Kidney capillary endothelial cell (primary cell): ENCODE results near the gene XXYLT1.
"Not testable (repeated sequence)": the region's sequence is repeated elsewhere in the genome, so short reads cannot be mapped to it uniquely, and the experiment has no call there.

Source experiments
- DNase-seq: peaks from one replicate; pipeline ENCODE4 v3.0.0-alpha.2; 2018; ENCODE audit warnings: low spot score

Gene XXYLT1

DNA sequence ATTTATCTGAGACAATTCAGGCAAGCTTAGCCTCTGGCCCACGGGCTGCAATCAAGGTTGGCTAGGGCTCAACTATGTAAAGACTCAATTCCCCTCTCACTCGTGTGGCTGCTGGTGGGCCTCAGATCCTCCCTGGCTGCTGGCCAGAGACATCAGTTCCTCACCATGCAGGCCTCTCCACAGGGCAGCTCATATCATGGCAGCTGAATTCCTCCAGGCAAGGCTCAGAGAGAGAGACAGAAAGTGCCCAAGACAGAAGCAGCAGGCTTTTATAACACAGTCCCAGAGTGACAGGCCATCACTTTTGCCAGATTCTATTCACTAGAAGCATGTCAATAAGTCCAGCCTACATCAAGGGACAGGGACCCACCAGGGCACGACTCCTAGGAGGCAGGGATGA is 63.2 kb downstream of the XXYLT1 start:
- DNase-seq, result no peak

DNA sequence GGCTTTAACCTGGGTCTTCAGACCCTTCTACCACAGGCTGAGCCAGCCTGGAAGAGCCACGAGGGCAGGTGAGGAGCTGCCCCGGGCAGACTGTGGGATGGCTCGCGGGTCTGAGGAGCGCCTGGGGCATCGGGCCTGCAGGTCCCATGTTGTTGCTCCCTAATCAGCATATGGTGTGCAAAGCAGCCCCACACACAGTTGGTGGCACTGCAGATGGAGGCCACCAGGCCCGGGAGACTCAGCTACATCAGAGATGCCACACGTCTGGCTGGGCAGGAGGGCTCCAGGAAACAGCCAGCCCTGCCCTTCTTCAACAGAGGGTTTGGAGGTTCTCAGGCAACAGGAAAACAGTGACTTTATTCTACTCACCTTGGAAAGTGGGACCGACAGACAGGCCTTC is 63.9 kb downstream of the XXYLT1 start:
- DNase-seq, result no peak

DNA sequence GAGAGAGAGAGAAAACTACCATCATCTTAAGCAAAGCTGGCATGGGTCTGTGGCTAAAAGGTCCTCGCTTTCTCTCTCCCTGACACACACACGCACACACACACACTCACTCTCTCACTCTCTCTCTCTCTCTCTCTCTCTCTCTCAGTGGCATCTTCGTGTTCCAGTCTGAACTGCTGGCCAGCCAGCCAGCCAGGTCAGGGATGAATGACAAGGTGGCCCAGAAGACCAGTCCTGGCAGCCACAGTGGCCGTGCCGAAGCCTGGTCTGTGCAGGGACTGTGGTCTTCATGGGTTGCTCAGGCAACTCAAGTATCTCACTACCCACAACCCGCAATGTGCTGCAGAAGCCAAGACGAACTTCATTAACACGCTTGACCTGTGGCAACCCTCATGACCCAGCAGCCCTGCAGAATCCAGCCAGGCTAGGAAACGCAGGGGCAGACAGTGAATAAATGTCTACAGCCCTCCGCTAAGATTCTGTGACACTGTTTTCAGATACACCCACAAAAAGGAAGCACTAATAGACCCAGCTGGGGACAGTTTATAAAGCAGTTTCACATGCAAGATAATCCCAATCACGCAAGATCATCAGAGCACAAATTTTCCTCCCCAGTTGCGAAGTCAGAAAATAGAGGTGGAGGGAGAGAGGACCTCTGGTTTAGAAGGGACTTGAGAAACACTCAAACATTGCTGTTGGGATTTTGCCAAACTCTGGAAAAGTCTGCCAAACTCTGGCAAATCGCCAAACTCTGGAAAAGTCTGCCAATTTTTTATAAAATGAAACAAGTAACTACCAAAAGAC is 66.4 kb downstream of the XXYLT1 start:
- DNase-seq, result no peak

- no peak for DNase-seq
Observed at GRCh38 chr3:195203606-195204005, 67.4 kb downstream of the XXYLT1 start.

GRCh38 chr3:195201295-195201694 is 69.7 kb downstream of the XXYLT1 start:
- no peak for DNase-seq

DNA sequence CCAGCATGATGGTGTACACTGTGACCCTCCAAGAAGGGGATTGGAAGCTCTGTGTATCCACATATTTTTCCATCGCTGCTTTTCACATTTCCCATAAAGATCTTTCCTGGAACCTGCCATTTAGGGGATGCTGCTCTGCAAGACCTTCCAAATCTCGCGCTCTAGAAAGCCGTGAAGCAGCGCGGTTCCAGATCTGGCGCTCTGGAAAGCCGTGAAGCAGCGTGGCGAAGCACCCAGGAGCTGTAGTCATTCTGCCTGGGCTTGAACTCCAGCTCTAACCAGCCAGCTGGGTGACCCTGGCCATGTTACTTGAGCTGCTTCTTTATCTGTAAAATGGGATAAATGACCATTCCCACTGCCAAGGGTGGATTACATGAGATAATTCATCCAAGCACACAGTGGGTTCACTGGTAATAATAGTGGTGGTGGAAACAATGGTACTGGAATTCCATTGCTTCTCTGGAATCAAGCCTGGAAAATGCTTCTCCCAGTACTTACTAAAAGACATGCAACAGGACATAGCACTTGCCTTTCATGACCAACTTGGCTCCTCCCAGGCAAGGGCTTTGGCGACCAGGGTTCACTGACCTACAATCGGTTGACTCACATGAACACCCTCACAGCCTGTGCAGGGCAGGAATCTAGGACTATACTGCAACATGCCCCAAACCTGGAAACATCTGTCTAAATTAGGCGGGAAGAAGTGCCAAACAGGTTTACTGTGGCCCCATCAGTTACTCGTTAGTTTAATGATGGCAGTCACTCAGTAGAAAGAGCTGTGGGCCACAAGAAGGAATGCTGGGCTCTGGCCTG is 70.7 kb downstream of the XXYLT1 start:
- no peak for DNase-seq

DNA sequence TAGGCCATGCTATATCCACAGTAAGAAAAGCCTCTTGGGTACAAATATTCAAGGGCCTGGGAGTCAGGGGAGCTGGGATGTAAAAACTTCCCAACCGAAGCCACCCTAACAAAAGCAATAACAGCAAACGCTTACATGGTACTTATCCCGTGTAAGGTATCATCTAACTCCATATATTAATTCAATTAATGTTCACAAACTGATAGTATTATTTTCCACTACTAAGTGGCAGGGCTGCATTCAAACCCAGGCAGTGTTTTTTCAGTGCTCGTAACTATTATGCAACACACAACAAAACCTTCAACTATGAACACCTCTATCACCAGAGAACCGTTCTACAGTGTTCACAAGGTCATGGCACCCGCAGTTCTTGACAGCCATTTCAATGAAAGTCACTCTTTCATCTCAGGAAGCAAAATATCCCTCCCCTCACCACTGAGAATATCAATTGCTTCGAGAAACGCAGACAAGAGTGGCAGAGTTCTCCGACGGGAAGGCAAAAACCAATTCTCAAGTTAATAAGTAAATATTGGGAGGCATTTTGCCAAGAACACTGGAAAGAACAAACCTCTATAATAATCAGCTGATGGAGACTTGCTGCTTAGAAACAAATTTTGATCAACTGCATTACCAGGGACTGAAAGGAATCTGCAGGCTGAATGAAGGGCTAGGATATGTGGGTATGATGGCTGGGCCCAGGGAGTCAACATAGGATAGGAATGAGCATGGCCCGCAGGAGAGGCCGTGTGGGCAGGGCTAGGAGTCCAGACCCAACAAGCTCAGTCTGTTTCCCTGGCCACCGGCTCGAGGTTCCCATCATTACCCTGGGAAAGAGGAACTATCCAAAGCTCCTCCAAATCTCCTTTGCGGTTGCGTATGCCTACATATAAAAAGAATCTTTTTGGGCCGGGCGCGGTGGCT is 72.3 kb downstream of the XXYLT1 start:
- DNase-seq, result no peak

- DNase-seq, result peak; percentile 95
Observed at GRCh38 chr3:195197765-195198425, 73.1 kb downstream of the XXYLT1 start.

DNA sequence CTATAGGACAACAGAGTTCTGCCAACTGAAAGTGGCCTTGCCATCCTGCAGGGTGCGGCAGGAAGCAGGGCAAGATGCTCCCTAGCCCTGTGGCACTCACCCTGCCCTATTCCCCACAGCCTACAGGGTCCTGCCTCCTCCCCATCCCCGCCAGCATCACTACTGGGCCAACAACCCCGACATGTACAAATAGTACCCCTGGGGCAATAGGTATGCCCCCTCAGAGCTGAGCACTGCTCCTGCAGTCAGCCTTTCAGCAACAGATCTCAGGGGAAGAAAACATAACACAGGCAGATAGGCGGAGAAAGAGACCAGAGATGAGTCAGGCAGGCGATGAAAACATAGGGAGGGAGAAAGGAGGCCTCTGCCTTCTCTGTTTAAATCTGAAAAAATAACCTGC is 74.7 kb downstream of the XXYLT1 start:
- DNase-seq, result no peak

DNA sequence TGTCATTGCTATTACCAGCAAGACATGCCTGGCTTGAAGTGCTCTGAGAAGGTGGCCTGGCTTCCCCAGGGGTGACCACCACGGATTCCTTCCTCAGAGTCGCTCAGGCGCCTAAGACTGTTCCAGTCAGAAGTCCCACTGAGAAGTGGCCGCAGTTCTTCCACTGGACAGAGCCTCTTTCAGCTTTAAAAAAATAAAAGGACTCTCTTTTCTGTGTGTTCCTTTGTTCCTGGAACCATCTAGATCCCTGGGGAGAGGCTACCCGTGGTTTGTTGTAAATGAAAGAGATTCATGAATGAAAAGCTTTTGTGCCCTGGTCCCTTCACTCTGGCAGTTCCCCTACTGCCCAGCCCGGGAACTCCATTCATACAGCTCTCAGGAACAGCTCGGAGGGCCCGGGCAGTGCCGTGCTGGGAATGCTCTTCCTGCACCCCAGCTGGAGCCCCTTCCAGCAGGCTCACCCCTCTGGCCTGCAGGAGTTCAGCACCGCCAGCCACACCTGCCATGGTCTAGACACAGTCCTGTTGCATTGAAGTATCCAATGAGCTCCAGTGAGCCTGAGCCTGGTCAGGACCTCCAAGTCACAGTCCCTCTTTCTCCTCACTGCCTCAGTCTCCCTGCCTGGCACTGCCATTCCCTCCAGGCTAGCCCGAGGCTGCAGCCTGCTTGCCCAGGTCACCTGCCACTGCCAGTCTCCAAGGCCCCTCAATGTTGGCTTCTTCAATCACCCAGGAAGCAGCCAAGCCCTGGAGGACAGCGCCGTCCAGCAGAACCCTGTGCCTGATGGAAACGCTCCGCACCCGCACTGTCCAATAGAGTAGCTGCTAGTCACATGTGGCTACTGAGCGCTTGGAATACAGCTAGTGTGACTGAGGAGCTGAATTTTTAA is 75.4 kb downstream of the XXYLT1 start:
- DNase-seq, result no peak

DNA sequence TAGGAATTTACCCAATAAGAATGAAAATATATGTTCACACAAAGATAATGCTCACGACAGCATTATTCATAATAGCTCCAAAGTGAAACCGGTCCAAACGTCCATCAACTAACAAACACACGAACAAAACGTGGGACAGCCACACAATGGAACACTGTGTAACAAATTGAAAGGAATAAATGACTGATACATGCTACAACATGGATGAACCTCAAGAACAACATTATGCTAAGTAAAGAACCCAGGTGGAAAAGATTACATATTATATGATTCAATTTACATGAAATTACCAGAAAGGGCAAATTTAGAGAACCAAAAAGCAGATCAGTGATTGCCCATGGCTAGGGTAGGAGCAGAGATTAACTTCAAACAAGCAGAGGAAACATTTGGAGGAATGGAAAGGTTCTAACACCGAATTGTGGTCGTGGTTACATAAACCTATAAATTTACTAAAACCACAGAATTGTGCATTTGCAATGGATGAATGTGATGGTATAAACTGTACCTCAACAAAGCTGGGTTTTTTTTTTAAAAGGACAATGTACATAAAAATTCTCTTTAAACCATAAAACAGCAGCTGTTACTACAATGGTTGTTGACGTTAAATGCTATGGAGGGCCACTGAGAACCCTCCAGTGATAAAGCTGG is 76.3 kb downstream of the XXYLT1 start:
- no peak for DNase-seq

DNA sequence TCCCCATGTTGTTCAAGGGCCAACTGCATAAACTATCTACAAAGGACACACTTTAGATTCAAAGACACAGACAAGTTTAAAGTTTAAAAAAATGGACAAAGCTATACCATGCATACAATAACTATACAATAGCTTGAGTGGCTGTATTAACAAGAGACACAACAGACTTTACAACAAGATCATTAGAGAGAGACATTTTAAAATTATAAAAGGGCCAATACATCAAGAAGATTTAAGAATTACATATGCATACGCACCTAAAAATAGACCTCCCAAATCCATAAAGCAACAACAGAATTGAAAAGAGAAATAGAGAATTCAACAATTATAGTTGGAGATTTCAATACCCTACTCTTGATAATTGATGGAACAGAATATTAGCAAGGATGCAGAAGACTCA is 79.4 kb downstream of the XXYLT1 start:
- no peak for DNase-seq

DNA sequence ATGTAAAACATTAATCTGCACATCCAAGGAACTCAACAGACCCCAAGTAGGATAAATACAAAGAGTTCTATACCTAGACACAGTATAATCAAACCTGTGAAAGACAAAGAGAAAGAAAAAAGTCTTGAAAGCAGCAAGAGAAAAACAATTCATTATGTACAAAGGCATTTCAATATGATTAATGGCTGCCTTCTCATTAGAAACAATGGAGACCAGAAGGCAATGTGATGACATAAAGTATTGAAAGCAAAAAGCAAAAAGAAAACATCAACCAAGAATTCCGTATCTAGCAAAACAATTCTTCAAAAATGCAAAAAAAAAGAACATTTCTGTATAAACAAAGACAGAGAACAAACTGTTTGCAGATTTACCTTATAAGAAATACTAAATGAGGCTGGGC is 81.1 kb downstream of the XXYLT1 start:
- no peak for DNase-seq

GRCh38 chr3:195188426-195188927 is 82.5 kb downstream of the XXYLT1 start:
- no peak for DNase-seq

DNA sequence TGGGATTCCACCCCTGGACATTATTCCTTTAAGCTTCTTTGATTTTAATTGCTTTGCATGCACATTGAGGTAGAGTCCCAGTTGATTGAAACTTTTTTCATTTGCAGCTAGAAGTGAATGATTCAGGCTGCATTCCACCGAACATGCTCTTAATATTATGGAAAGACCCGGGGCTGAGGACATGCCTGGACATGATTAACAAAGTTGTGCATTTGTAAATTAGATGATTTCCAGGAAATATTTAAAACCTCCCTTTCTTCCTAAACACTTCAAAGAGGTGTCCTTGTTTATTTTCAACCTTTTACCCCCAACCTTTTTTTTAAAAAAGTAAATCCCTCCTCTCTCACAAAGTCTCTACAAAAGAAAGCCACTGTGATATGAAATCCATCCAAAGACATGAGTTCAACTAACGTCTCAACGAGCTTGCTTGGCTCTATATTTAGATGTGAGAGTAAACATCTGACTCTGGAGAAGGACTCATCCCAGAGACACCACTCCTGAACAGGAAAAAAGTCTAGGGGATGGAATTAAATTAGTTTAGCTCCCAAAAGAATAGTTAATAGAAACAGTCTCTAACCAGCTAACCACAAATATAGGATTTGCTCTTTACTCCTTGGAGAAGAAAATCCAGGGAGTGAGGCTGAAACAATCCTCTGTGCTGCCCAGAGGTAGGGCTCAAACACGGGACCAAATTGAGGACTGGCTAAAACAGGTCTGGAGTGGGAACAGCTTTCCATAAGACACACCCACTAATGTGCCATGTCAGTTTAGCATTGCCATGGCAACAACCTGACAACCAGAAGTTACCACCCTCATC is 83.1 kb downstream of the XXYLT1 start:
- DNase-seq, result no peak

DNA sequence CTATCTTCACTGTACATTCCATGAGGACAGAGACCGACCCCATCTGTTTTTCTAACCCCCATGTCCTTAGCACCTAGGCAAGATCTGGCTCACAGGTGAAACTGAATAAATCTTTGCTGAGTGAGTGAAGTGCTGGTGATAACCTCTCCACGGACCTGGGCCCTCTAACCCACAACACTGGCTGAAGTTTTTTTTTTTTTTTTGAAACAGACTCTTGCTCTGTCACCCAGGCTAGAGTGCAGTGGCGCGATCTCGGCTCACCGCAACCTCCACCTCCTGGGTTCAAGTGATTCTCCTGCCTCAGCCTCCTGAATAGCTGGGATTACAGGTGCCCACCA is 84.3 kb downstream of the XXYLT1 start:
- not testable (repeated sequence) for DNase-seq

DNA sequence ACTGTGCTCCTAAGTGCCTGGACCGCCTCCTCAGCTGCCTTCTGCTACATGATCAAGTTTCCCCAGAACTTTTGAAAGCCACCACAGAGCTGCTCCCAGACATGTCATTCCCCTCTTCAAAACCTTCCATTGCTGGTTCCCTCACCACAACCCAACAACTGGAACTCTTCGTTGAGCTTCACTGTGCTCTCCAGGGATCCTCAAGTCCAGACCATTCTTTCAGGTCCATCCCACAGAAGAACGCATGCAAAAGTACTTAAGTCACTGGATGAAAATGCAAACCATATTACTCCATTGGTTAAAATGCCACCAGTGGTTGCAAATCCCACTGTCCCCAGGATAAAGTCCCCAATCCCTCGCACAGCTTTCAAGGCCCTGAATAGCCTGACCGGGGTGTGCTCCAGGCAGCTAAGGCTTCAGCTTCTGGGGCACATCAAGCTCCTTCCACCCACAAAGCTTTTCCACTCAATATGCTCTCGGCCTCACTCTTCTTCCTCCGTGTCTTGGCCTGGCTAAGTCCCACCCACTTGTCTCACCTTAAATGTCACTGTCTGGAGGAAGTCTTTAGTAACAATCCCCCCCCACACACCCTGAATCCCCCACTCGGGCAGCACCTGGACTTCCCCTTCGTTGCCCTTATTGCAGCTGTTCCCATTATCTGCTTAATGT is 84.8 kb downstream of the XXYLT1 start:
- no peak for DNase-seq

DNA sequence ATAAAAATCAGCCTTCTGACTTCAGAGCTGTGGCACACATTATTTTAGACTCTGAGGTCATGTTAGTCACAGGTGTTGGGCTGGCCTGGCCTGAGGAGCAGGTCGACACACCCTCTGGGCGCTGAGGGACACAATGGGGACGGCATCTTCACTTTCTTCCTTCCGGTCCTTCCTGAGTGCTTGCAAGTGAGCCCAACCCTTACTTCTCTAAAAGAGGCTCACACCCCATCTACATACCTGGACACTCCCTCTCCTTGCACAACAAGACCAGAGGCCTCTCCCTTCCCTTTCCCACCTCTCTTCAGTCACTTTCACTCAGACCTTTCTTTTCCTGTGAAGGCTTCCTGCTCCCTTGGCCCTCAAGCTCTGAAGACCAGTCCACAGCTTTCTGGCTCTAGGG is 85.4 kb downstream of the XXYLT1 start:
- DNase-seq, result no peak
